PFSK-1 (cell line): Measurements from ENCODE around the gene ATF7.
A peak's percentile ranks its signal among the peaks of the same experiment; 100 is the strongest.

Source experiments
- FOXP2 ChIP-seq: optimal IDR thresholded peaks from 2 replicates; pipeline ENCODE3; 2011; ENCODE audit warnings: borderline replicate concordance, control low read depth, inconsistent platforms; ENCODE audit not compliant: insufficient read depth; ENCODE audit errors: extremely low read length, extremely low read depth
- POLR2AphosphoS5 ChIP-seq: IDR thresholded peaks from 2 replicates; pipeline ENCODE4 v1.6.1; 2012; ENCODE audit warnings: low read depth, mild to moderate bottlenecking, control low read depth, low read length, moderate library complexity
- SIN3A ChIP-seq: IDR thresholded peaks from 2 replicates; pipeline ENCODE4 v1.6.1; 2012; ENCODE audit warnings: mild to moderate bottlenecking, low read length, moderate library complexity, borderline replicate concordance; ENCODE audit not compliant: insufficient read depth
- TAF1 ChIP-seq: IDR thresholded peaks from 2 replicates; pipeline ENCODE4 v1.6.1; 2012; ENCODE audit warnings: low read length, control low read depth, borderline replicate concordance; ENCODE audit not compliant: insufficient read depth
- TF ChIP-seq, protein P1 (sequence below), 2 experiments: IDR thresholded peaks; 2 replicates each; pipeline versions ENCODE4 v1.6.1 to v1.8.0; 2011 to 2012; ENCODE audit warnings: low read depth in 2 of 2, low read length in 2 of 2, control low read depth in 1 of 2, inconsistent platforms in 1 of 2, mild to moderate bottlenecking in 1 of 2, moderate library complexity in 1 of 2; ENCODE audit not compliant: insufficient read depth in 1 of 2

The ATF7 gene

DNA sequence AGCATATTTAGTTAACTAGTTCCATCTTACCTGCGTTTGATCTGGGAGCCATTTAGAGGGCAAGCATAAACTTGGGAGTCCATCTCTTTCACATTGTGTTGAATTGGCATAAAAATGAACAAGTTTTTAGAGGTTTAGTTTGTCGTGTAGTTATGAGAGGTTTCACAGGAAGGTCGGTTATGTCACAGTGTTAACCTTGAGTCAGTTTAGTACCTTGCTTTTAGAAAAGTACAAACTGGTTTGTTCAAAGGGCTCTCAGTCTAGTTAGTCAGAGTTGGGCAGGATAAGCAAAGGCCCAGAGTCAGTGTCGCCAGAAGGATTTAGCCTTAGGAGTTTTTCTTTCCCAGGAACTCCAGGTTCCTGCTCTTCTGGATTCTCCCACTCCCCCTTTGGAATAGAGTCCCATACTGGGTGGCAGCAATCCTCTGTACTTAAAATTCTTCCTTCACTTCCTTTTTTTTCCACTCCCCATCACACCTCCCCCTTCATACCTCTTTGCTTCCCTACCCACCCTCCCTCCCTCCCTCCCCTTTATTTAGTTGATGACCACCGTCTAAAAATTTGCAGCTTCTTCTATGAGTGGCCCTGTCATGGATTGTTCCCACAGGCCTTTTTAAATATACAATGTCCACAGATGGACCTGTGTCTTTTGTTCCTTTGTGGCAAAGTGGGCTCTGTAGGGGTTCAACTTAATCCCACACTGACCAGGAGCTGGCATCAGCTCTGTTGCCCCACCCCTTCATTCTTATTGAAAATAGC, 162.2 kb downstream of the ATF7 start:
- TF ChIP-seq POLR2AphosphoS5: peak; percentile 3; the same call in 1 of the 2 replicates
- TF ChIP-seq SIN3A: no peak

DNA sequence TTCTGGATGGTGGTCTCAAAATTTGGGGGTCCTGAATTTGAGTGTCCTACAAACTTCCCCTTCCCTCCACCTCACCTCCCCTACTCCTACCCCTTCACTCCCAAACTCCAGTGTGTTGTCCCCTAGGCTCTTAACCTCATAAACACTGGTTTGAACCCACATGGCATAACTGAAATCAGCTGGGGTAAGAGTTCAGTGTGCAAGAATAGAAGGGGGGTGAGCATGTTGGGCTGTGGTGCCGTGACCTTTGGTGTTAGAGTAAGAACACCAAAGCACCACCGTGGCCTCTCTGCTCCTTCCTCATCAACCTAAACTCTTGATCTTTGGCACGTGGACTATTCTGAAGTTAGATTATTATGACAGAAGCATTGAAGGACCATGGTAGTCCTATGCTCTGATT, 163.2 kb downstream of the ATF7 start:
- TF ChIP-seq, protein P1, sequence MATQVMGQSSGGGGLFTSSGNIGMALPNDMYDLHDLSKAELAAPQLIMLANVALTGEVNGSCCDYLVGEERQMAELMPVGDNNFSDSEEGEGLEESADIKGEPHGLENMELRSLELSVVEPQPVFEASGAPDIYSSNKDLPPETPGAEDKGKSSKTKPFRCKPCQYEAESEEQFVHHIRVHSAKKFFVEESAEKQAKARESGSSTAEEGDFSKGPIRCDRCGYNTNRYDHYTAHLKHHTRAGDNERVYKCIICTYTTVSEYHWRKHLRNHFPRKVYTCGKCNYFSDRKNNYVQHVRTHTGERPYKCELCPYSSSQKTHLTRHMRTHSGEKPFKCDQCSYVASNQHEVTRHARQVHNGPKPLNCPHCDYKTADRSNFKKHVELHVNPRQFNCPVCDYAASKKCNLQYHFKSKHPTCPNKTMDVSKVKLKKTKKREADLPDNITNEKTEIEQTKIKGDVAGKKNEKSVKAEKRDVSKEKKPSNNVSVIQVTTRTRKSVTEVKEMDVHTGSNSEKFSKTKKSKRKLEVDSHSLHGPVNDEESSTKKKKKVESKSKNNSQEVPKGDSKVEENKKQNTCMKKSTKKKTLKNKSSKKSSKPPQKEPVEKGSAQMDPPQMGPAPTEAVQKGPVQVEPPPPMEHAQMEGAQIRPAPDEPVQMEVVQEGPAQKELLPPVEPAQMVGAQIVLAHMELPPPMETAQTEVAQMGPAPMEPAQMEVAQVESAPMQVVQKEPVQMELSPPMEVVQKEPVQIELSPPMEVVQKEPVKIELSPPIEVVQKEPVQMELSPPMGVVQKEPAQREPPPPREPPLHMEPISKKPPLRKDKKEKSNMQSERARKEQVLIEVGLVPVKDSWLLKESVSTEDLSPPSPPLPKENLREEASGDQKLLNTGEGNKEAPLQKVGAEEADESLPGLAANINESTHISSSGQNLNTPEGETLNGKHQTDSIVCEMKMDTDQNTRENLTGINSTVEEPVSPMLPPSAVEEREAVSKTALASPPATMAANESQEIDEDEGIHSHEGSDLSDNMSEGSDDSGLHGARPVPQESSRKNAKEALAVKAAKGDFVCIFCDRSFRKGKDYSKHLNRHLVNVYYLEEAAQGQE (IDR thresholded peaks at IDR 0.05; ENCODE audit: insufficient read depth in 1 of 2, low read depth in 2 of 2, low read length in 2 of 2): no peak
- TF ChIP-seq SIN3A (no peak), TAF1 (no peak), POLR2AphosphoS5 (no peak), FOXP2 (no peak)

DNA sequence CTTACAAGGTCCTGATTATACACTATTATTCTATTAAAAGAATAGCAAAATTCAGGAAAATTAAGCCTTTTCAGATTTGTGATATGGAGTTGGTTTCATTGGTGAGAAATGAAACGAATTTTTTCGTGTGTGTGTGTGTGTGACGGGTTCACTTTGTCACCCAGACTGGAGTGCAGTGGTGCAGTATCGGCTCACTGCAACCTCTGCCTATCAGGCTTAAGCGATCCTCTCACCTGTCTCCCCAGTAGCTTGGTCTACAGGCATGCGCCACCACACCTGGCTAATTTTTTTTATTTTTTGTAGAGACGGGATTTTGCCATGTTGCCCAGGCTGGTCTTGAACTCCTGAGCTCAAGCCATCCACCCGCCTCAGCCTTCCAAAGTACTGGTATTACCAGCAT, 164.6 kb downstream of the ATF7 start:
- TF ChIP-seq SIN3A: no peak
- TF ChIP-seq, protein P1 (IDR thresholded peaks at IDR 0.05; ENCODE audit: insufficient read depth in 1 of 2, low read depth in 2 of 2, low read length in 2 of 2): no peak
- TF ChIP-seq POLR2AphosphoS5: no peak
- TF ChIP-seq TAF1: no peak
- no peak for TF ChIP-seq FOXP2

DNA sequence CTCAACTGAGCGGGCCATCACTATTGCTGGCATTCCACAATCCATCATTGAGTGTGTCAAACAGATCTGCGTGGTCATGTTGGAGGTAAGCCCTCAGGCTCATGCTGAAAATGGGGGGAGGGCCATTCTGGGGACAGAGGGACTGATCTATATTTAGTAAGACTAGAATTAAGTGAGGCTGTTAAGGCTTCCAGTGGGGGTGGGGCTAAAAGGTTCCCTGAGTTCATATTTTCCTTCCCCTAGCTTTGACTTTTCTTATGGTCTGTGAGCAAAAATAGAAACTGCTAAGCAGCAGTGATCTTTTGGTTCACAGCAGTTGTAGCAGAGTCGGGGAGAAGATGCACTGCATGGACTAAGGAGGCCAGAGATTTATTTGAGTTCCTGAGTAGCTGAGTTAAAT, 165.1 kb downstream of the ATF7 start:
- TF ChIP-seq TAF1 (no peak), FOXP2 (no peak), POLR2AphosphoS5 (no peak; the same call in 1 of the 2 replicates), SIN3A (no peak)
- TF ChIP-seq, protein P1 (IDR thresholded peaks at IDR 0.05; ENCODE audit: insufficient read depth in 1 of 2, low read depth in 2 of 2, low read length in 2 of 2): no peak

DNA sequence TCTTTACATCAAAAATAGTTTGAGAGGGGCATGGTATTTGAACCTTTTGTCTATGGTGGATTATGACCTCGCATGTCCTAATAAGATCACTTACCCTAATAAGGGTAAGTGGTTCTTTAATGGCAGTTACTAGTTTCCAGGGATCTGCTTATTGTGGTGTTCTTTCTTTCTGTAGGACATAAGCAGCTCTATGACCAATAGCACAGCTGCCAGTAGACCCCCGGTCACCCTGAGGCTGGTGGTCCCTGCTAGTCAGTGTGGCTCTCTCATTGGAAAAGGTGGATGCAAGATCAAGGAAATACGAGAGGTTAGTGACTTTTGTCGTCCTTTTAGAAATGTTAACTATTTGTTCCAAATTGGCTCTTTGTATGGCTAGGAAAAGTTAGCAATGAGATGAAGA, 167.1 kb downstream of the ATF7 start:
- no peak for TF ChIP-seq TAF1
- TF ChIP-seq, protein P1 (IDR thresholded peaks at IDR 0.05; ENCODE audit: insufficient read depth in 1 of 2, low read depth in 2 of 2, low read length in 2 of 2): no peak
- TF ChIP-seq POLR2AphosphoS5: no peak
- no peak for TF ChIP-seq SIN3A
- TF ChIP-seq FOXP2: no peak
